WERI-Rb-1 (cell line): ENCODE data around the gene ZBTB11.

Experiments
- DNase-seq: peaks from one replicate; pipeline ENCODE4 v3.0.0-alpha.2; 2020
- H3K27ac ChIP-seq: fragments of 250-450 bp; sonication (Bioruptor Pico); 2 replicates; pipeline ENCODE4 v1.5.1; 2020; ENCODE audit warnings: mild to moderate bottlenecking, moderate library complexity
- H3K27me3 ChIP-seq: fragments of 250-450 bp; sonication (Bioruptor Pico); 2 replicates; pipeline ENCODE4 v1.5.1; 2021; ENCODE audit warnings: mild to moderate bottlenecking, low read depth, moderate library complexity; ENCODE audit not compliant: insufficient read depth, severe bottlenecking
- H3K36me3 ChIP-seq: fragments of 250-450 bp; sonication (Bioruptor Pico); 2 replicates; pipeline ENCODE4 v1.5.1; 2020; ENCODE audit warnings: mild to moderate bottlenecking, moderate library complexity
- H3K4me3 ChIP-seq: 2 replicates; pipeline ENCODE4 v1.5.1; 2011; ENCODE audit warnings: low read depth, mild to moderate bottlenecking, control low read depth, low read length
- H3K9me3 ChIP-seq: fragments of 250-450 bp; sonication (Bioruptor Pico); 2 replicates; pipeline ENCODE4 v1.5.1; 2021; ENCODE audit warnings: mild to moderate bottlenecking, moderate library complexity; ENCODE audit not compliant: severe bottlenecking
- CTCF ChIP-seq: IDR thresholded peaks from 2 replicates; pipeline ENCODE4 v1.5.1; 2011; ENCODE audit warnings: low read depth, mild to moderate bottlenecking, control low read depth, inconsistent platforms, low read length

Gene ZBTB11

GRCh38 chr3:101673953-101674352, 3.0 kb downstream of the ZBTB11 start:
- no peaks in the 10 kb centered on the region for H3K27me3 ChIP-seq
- no peak overlapping the region for H3K27ac ChIP-seq
- no peak for DNase-seq
- H3K36me3 ChIP-seq: peaks cover 29% of the 10 kb centered on the region
- TF ChIP-seq CTCF: no peak
- H3K9me3 ChIP-seq: no peaks in the 10 kb centered on the region
- no peak overlapping the region for H3K4me3 ChIP-seq

- no peaks in the 10 kb centered on the region for H3K27me3 ChIP-seq
- TF ChIP-seq CTCF: no peak
- H3K36me3 ChIP-seq: peaks cover 48% of the 10 kb centered on the region
- no peaks in the 10 kb centered on the region for H3K9me3 ChIP-seq
- no peak overlapping the region for H3K4me3 ChIP-seq
- DNase-seq: no peak
- no peak overlapping the region for H3K27ac ChIP-seq
These were observed 5.9 kb downstream of the ZBTB11 start for GRCh38 chr3:101671014-101671413.

- no peak overlapping the region for H3K27ac ChIP-seq
- DNase-seq: no peak
- no peaks in the 10 kb centered on the region for H3K27me3 ChIP-seq
- H3K4me3 ChIP-seq: no peak overlapping the region
- peaks cover 76% of the 10 kb centered on the region for H3K36me3 ChIP-seq
- TF ChIP-seq CTCF: no peak
- H3K9me3 ChIP-seq: no peaks in the 10 kb centered on the region
These were observed 9.1 kb downstream of the ZBTB11 start for GRCh38 chr3:101667844-101668243.

- peaks cover 79% of the 10 kb centered on the region for H3K36me3 ChIP-seq
- no peak for DNase-seq
- TF ChIP-seq CTCF: no peak
These were observed 9.6 kb downstream of the ZBTB11 start for GRCh38 chr3:101667331-101667730.

GRCh38 chr3:101665851-101666250, 11.1 kb downstream of the ZBTB11 start:
- Histone ChIP-seq H3K27me3 (no peaks in the 10 kb centered on the region), H3K9me3 (no peaks in the 10 kb centered on the region), H3K36me3 (peaks cover 74% of the 10 kb centered on the region), H3K27ac (no peak overlapping the region), H3K4me3 (no peak overlapping the region)
- no peak for TF ChIP-seq CTCF
- DNase-seq: no peak

More at GRCh38 chr3:101667331-101667730, 9.6 kb downstream of the ZBTB11 start:
- no peak overlapping the region for H3K4me3 ChIP-seq
- H3K27me3 ChIP-seq: no peaks in the 10 kb centered on the region
- H3K9me3 ChIP-seq: no peaks in the 10 kb centered on the region
- no peak overlapping the region for H3K27ac ChIP-seq

GRCh38 chr3:101665357-101665756, 11.6 kb downstream of the ZBTB11 start:
- H3K27me3 ChIP-seq: no peaks in the 10 kb centered on the region
- no peak overlapping the region for H3K4me3 ChIP-seq
- no peak overlapping the region for H3K27ac ChIP-seq
- DNase-seq: no peak
- TF ChIP-seq CTCF: no peak
- no peaks in the 10 kb centered on the region for H3K9me3 ChIP-seq
- peaks cover 74% of the 10 kb centered on the region for H3K36me3 ChIP-seq
